Astrocyte of the spinal cord (primary cell): ENCODE results near the gene WWOX.

Experiments
- DNase-seq: peaks from one replicate; pipeline ENCODE4 v3.0.0; 2011; ENCODE audit warnings: low read depth, low spot score
- H3K4me3 ChIP-seq: 2 replicates; pipeline ENCODE4 v1.5.1; 2011; ENCODE audit warnings: low read depth, mild to moderate bottlenecking, low read length, moderate library complexity
- in situ Hi-C: cut with HindIII; loops from 2 replicates; pipeline ENCODE4 v1.10.0; 2017; ENCODE audit warnings: low sequenced_read_pairs
- TF ChIP-seq, protein P1 (sequence below): IDR thresholded peaks from 2 replicates; pipeline ENCODE4 v1.5.1; 2012; ENCODE audit warnings: low read depth, mild to moderate bottlenecking, low read length, inconsistent platforms

Gene WWOX

DNA sequence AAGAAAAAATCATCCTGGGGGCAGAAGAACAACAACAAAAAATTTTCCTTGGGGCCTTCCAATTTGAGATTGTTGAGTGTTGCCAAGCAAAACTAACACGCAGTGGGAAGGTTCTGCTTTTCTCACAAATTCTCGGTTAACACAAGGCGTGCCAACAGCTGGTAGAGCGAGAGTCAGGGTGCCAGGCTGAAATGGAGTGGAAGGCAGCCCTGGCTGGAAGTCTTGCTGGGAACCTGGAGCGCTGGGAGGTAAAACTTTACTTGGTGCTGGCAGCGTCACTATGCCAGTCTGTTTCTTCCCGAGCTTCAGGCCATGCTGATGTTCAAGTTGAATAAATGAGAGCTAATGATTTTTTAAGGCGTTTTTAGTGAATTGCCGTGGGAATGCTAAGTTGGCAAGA is 189.4 kb downstream of the WWOX start:
- in situ Hi-C loops = no loop called here
- no peak overlapping the region for H3K4me3 ChIP-seq
- TF ChIP-seq, protein P1, sequence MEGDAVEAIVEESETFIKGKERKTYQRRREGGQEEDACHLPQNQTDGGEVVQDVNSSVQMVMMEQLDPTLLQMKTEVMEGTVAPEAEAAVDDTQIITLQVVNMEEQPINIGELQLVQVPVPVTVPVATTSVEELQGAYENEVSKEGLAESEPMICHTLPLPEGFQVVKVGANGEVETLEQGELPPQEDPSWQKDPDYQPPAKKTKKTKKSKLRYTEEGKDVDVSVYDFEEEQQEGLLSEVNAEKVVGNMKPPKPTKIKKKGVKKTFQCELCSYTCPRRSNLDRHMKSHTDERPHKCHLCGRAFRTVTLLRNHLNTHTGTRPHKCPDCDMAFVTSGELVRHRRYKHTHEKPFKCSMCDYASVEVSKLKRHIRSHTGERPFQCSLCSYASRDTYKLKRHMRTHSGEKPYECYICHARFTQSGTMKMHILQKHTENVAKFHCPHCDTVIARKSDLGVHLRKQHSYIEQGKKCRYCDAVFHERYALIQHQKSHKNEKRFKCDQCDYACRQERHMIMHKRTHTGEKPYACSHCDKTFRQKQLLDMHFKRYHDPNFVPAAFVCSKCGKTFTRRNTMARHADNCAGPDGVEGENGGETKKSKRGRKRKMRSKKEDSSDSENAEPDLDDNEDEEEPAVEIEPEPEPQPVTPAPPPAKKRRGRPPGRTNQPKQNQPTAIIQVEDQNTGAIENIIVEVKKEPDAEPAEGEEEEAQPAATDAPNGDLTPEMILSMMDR = no peak
- no peak for DNase-seq

DNA sequence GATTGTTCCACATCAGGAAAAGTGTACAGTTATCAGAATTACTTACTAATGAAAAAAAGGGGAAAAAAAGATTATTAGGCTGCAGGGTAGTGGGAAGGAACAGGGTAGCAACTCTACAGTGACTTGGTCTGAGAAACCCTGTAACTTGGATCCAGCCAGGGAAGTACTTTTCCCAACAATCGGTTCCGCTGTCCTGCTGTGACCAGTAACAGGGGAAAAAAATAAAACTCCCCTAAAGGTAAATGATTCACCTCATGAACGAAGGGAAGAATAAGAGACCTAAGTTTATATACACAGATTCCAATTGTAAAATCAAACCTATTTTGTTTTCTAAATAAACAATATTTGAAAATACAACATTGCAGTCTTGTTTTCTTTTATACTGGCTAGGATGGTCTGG is 189.9 kb downstream of the WWOX start:
- DNase-seq = no peak
- H3K4me3 ChIP-seq = no peak overlapping the region
- TF ChIP-seq, protein P1 = no peak
- in situ Hi-C loops = no loop called here

DNA sequence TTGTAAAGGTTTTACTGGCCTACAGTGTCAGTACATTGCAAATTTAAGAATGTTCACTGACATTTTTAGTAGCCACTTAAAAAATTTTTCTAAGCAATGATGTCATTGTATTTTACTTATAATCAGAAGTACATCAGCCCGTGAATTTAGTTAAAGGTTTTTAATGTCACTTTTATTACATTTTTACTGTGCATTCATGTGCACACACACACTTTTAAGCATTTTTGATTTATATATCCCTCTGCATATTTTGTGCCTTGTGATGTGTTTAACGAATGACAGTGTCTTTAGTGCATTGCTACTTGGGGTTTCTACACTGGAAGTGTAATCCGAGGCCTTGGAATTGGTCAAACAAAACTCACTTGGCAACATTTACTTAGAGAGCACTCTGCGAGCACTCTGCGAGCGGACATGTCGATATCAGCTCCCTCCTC is 190.4 kb downstream of the WWOX start:
- TF ChIP-seq, protein P1 = no peak
- in situ Hi-C loops = no loop called here
- no peak for DNase-seq
- H3K4me3 ChIP-seq = no peak overlapping the region

DNA sequence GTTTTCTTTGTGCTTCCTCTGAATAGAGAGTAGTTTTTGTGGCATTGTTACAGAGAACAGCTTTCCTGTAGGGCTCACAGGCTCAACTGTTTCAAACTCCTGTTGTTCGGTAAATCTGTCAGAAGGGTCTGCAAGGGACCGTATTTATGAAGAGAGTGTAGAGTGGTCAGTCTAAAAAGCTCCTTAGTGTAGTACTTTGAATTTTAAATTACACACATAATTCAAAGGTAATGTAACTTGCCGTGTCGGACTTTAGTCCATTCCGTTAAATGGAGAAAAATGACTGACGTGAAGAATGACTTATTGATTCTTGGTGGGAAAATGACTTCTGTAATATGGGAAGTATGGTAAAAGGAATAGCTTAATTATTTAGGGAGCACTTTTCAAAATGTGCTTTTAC is 190.9 kb downstream of the WWOX start:
- in situ Hi-C loops = no loop called here

DNA sequence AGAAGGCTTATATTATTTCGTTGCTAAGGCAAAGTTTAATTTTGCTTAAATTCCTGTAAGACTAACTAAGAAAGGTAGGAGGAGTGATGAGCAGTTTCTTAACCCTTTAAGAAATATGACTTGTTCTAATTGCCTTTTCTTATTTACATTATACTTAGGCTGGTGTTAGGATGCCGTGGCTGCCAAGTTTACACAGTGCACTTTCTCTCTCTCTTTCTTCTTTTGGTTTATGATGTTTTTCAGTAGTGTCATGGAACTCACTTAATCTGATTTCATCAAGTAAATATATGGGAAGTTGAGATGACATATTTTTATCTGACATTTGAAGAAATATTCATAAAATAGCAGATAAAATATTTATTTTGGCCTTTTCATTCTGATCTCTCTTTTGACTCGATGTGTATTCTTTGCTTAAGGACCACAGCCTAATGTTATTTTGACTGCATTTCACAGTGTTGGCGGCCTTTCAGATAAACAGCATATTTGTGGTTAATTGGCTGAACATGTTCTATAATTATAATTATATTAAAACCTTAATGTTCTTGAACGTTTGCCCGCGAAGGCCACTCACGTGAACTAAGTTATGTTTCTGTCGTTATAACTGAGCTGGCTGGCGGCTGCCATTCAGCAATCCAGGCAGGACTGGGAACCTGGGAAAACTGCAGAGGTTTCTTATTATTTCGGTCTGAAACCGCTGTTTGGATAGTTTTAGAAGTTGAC is 191.6 kb downstream of the WWOX start:
- no peak for DNase-seq
- in situ Hi-C loops = no loop called here
- TF ChIP-seq, protein P1 = no peak

More for the DNA sequence above, 190.9 kb downstream of the WWOX start:
- no peak for DNase-seq
- H3K4me3 ChIP-seq = no peak overlapping the region
- TF ChIP-seq, protein P1 = no peak

DNA sequence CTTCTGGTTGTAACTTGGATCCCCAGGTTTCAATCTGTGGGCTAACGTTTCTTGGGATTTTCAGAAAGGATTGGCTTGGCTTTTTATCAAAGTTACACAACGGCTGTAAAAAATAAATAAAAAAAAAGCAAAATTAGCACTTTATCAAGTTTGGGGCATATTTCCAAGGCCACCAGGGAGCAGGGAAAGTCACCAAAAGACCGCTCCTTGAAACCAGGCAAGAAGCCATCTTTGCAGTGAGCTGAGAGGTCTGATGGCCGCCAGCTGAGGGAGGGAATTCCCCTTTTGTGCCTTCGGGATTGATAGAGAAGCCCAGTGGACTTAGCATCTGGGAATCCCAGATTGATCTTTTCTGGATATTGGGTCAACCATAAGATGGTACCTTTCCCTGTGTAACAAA is 192.2 kb downstream of the WWOX start:
- in situ Hi-C loops = no loop called here
- no peak for DNase-seq
- TF ChIP-seq, protein P1 = no peak
- no peak overlapping the region for H3K4me3 ChIP-seq

More for the DNA sequence above, 191.6 kb downstream of the WWOX start:
- H3K4me3 ChIP-seq = no peak overlapping the region
